KOPT-K1 (cell line): ENCODE data around the gene TAF6.

ENCODE experiments used
- H3K27ac ChIP-seq: fragments of 200-600 bp; sonication (generic); 2 replicates; pipeline ENCODE4 v1.5.1; 2016; ENCODE audit warnings: antibody characterized with exemption, mild to moderate bottlenecking, low read depth, low read length; ENCODE audit not compliant: poor library complexity, severe bottlenecking
- H3K36me3 ChIP-seq: fragments of 200-600 bp; sonication (generic); 2 replicates; pipeline ENCODE4 v1.5.1; 2017; ENCODE audit warnings: antibody characterized with exemption, mild to moderate bottlenecking, low read length, moderate library complexity; ENCODE audit not compliant: insufficient read depth
- H3K9me3 ChIP-seq: fragments of 200-600 bp; sonication (generic); 2 replicates; pipeline ENCODE4 v1.5.1; 2017; ENCODE audit warnings: antibody characterized with exemption, low read length, mild to moderate bottlenecking; ENCODE audit not compliant: insufficient read depth, poor library complexity, severe bottlenecking

TAF6 gene

DNA sequence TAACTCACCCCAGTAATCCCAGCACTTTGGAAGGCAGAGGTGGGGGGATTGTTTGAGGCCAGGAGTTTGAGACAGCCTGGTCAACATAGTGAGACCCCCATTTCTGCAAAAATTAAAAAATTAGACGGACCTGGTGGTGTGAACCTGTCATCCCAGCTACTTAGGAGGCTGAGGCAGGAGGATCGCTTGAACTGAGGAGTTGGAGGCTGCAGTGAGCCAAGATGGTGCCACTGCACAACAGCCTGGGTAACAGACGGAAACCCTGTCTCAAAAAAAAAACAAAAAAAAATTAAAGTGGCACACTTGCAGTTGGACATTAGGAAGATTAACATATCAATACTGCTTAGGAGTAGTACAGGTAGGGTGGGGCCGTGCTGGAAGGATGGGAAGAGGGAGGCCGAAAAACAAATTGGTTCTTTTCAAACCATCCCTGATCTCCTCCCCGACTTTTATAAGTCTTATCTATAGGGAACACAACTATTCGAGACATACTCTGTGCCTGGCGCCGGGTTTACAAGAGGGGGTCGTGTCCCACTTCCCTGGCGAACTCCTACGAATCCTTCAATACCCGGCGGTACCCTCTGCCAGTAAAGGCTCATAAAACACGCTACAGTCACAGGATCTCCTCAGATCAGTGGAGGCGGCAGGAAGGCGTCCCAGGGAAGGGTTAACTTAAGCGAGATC lies 628 bp downstream of the TAF6 start:
- Histone ChIP-seq H3K9me3 (no peaks in the 10 kb centered on the region), H3K27ac (peak overlapping the region; percentile 66), H3K36me3 (peaks cover 25% of the 10 kb centered on the region)

DNA sequence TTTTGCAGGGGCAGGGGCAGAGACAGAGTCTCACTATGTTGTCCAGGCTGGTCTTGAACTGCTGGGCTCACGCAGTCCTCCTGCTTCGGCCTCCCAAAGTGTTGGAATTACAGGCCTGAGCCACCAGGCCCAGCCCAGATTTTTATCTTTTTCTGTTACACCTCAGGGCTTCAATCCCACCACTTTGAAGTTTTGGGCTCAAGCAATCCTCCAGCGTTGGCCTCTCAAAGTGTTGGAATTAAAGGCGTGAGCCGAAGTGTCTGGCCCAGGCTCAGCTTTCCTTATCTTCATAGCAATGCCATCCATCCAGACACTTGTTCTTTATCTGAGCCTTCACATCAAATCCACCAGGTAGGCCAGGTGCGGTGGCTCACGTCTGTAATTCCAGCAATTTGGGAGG lies 4.1 kb downstream of the TAF6 start:
- Histone ChIP-seq H3K36me3 (peaks cover 60% of the 10 kb centered on the region), H3K9me3 (no peaks in the 10 kb centered on the region), H3K27ac (no peak overlapping the region)

DNA sequence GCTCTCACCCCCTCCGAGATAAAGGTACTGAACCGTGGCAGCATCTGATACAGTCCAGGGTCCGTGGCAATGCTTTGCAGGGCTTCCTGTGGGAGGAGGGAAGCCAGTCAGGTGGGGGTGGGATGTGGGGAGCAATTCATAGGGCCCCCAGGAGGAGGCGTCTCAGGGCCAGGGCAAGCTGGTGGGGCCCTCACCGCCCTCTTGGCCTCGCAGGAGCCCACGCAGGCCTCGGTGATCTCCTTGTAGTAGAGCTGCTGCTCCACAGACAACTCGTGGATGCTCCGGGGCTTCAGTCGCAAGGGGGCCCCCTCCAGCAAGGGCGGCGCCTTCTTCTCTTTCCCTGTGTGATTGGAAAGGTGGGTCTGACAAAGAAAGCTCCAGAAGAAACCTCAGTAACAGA lies 7.2 kb downstream of the TAF6 start:
- Histone ChIP-seq H3K27ac (no peak overlapping the region), H3K36me3 (peaks cover 90% of the 10 kb centered on the region), H3K9me3 (no peaks in the 10 kb centered on the region)

DNA sequence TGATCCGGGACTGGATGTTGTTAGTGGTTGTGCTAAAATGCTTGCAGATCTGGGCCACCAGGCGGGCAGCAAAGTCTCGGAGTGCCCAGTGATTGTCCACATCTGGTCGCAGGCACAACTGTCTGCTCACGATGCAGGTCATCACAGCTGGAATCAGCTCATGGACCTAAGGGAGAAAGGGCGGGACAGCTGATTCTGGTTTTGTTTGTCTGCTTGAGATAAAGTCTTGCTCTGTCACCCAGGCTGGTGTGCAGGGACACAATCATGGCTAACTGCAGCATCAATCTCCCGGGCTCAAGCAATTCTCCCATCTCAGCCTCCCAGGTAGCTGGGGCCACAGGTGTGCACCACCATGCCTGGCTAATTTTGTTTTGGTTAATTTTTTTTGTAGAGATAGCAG lies 8.0 kb downstream of the TAF6 start:
- no peak overlapping the region for H3K27ac ChIP-seq
- peaks cover 97% of the 10 kb centered on the region for H3K36me3 ChIP-seq
- no peaks in the 10 kb centered on the region for H3K9me3 ChIP-seq

DNA sequence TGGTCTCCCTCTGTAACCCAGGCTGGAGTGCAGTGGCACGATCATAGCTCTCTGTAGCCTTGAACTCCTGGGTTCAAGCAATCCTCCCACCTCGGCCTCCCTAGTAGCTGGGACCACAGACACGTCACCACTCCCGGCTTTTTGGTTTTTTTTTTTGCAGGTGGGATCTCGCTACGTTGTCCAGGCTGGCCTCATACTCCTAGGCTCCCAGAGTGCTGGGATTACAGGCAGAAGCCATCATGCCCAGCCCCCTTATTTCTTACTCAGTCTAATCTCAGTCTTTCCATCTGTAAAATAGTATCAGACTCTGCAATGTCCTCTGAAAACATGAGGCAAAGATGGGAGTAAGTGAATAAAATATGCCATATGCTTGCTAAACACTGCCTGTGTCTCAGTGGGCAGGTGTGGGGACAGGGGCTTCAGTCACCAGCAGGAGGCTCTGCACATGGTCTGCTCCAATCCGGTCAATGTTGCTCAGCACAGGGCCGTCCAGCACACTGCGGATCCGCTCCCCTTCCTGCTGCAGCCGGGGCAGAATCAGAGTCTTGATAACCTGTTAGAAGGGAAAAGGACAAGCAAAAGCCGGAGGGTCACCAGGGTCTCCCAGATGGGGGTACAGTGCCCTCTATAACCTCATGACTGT lies 9.5 kb downstream of the TAF6 start:
- Histone ChIP-seq H3K9me3 (no peaks in the 10 kb centered on the region), H3K27ac (no peak overlapping the region), H3K36me3 (peaks cover 99% of the 10 kb centered on the region)

DNA sequence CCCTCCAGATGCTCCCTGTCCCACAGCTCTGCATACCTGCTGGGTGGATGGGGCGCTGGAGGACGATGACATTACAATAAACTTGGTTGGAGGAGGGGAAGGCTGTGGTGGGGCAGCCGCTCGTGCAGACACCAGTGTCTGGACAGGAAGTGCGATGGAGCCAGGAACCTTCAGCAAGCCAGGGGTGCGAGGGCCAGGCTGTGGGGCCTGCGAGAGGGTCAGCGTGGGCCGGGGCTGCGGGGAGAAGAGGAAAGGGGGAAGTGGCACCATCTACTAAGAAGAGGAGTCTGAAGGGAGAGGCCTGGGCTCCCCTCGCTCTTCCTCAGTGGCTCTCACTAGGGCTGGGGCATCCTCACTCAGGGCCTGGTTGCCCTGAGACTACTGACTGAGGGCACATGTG lies 11.3 kb downstream of the TAF6 start:
- Histone ChIP-seq H3K36me3 (peaks cover 96% of the 10 kb centered on the region), H3K27ac (no peak overlapping the region), H3K9me3 (no peaks in the 10 kb centered on the region)

DNA sequence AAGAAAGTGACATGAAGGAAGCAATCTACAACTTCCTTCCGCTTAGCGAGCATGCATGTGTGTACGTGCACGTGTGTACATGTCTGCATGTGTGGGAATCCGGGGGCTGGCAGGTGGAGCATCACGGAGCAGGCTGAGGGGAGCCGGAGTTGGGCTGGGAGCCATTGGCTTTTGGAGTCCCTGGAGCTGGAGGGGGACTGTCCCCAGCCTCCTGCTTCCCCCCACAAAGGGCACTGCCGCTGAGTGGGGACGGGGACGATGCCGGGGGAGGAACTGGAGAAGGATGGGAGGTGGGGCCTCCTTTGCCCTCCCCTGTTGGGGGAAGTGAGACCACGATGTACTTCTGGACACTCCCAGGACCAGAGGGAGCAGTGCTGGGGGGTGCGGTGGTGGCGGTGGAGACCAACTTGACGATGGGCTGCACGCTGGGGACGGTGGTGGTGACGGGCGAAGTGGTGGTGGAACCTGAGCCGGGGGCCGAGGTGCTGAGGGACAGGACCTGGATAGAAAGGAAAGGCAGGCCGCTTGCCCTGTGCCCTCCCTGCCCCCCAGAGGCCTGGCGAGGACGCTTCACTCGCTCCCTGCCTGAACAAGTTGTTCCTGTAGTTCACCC lies 11.9 kb downstream of the TAF6 start:
- Histone ChIP-seq H3K9me3 (no peaks in the 10 kb centered on the region), H3K27ac (no peak overlapping the region), H3K36me3 (peaks cover 89% of the 10 kb centered on the region)

DNA sequence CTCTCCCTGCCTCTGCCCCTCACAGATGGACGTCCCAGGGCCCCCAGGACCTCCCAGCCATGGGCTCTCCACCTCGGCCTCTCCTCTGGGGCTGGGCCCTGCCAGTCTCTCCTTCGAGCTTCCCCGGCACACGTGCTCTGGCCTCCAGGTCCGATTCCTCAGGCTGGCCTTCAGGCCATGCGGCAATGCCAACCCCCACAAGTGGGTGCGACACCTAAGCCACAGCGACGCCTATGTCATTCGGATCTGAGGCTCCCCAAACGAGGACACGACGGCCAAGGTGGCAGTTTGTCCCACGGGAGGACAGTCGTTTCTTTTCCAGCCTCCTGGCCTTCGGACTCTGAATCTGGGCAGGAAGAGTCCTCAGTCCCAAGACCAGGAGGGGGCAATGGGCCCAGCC lies 12.5 kb downstream of the TAF6 start:
- H3K27ac ChIP-seq, result no peak overlapping the region
- no peaks in the 10 kb centered on the region for H3K9me3 ChIP-seq
- H3K36me3 ChIP-seq, result peaks cover 83% of the 10 kb centered on the region

DNA sequence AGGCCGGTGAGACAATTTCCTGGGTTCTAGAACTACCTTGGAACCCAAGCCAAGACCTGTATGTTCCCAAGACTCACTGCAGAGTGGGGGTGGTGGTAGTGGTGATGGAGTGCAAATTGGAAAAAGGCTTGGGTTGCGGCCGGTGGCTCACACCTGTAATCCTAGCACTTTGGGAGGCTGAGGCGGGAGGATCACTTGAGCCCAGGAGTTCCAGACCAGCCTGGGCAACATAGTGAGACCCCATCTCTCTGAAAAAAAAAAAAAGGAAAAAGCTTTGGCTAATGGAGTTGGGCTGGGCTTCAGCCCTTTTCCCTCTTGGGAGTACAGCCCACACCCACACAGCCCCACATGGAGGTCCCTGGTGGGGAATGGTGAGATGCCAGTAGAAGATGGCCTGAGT lies 13.6 kb downstream of the TAF6 start:
- H3K9me3 ChIP-seq, result no peaks in the 10 kb centered on the region
- H3K27ac ChIP-seq, result no peak overlapping the region
- peaks cover 72% of the 10 kb centered on the region for H3K36me3 ChIP-seq

DNA sequence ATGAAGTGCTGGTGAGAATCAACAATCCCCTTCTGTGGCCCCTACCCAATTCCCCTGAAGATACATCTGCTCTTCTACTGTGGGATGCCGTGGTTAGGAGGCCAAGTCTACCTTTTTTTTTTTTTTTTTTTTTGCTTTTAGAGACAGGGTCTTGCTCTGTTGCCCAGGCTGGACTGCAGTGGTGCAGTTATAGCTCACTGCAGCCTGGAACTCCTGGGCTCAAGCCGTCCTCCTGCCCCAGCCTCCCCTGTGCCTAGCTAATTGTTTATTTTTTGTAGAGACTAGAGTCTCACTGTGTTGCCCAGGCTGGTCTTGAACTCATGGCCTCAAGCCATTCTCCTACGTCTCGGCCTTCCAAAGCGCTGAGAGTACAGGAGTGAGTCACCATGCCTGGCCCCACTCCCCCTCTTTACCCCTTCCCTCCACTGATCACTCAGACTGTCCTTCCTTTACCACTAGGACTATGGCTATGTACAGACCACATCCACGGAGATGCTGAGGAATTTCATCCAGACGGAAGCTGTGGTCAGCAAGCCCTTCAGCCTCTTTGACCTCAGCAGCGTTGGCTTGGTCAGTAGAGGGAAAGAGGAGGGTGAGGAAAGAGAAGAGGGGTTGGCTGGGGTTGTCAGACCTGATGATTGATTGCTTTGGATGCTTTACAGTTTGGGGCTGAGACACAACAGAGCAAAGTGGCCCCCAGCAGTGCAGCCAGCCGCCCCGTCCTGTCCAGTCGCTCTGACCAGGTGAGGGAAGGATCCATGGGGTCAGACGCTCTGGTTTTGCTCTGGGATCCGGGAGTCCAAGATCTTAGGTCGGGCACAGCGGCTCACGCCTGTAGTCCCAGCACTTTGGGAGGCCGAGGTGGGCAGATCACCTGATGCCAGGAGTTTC lies 16.0 kb downstream of the TAF6 start:
- Histone ChIP-seq H3K27ac (peak overlapping the region; percentile 100), H3K9me3 (no peaks in the 10 kb centered on the region), H3K36me3 (peaks cover 69% of the 10 kb centered on the region)

DNA sequence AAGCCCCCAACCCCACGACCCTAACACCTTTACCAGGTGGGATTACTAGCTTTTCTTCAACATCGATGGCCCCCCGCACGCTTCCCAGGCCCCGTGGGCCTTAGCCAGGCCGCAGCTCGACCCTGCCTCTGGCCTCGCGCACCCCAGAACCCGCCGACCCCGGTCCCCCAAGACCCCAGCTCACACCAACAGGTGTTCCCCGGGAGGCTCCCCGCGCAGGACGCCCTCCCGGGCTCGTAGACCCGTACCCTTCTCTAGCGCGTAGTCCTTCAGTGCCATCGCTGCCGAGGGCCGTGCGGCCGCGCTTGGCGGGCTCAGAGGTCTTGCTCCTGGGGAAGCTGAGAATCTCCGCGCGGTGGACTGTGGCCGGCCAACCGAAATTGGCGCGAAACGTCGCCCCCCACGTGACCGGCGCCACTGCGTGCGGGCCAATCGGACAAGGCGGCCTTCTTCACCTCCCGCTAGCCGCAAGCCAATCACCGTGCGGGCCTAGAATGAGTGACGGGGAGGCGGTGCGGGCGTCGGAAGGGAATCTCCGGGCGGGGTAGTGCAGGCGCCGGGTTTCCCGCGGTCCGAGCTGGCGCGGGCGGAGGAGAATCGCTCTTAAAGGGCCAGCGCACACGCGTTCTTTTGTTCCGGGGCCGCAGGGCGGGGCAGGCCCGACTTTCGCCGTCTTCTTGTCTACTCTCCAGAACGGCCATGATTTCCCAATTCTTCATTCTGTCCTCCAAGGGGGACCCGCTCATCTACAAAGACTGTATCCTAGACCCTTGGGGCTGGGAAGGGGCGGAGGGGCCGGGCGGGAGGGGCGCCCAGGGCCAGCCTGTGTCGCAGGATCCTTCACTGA lies 17.9 kb downstream of the TAF6 start, which contains the start of the genes AP4M1 and MCM7:
AP4M1 (plus strand) TSS at position 628 of the 847 bp plus-strand sequence; CDS start at position 700, 72 bp downstream.
MCM7 (minus strand) TSS at position 382 of the 847 bp plus-strand sequence; CDS start at position 279, 103 bp downstream.
- peak within 1 kb of the TSS; percentile 100 for H3K27ac ChIP-seq
- peaks cover 69% of the 10 kb centered on the region for H3K36me3 ChIP-seq
- no peaks in the 10 kb centered on the region for H3K9me3 ChIP-seq

DNA sequence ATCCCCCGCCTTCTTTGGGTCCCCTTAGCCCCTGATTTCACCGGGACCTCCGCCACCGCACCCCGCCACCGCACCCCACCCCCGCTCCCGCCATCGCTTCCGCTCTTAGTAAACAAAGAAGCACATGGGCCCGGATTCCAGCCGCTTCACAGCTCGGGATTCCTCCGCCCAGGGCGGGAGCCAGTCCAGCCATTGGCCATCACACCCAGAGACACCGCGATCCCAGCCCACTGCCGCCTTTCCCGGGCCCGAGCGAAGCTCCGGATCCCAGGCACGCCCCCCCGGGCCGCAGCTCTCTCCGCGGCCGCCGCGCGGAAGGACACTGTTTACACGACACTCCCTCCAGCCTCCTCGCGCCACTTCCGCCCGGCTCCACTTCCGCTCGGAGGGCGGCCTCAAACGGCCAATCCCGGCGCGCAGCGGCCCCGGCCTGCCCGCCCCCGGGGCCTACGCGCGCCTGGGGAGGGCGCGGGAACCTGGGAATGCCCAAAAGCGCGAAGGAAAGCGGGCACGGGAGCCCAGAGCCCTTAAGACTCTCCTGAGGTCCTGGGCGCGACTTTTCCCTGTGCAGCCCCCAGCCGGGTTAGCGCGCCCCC lies 18.6 kb downstream of the TAF6 start:
- H3K36me3 ChIP-seq, result peaks cover 69% of the 10 kb centered on the region
- peak overlapping the region; percentile 100 for H3K27ac ChIP-seq
- no peaks in the 10 kb centered on the region for H3K9me3 ChIP-seq

DNA sequence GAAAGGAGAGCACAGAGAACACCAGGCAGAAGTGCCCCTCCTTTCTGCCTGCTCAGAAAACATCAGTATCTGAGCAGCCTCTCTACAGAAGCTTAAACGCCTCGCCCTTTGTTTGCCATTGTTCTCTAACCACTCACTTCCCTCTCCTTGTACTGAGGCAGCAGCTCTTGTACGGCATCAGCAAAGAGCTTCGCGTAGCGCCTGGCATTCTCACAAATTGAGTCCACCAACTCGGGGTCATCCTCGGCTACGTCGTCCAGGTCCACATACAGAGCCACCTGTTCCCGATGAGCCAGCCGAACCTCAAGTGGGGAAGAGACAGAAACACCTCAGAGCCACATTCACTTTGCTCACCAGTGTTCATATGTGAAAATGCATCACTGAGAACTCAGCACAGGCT lies 19.7 kb downstream of the TAF6 start:
- no peaks in the 10 kb centered on the region for H3K9me3 ChIP-seq
- H3K27ac ChIP-seq, result peak overlapping the region; percentile 100
- H3K36me3 ChIP-seq, result peaks cover 71% of the 10 kb centered on the region

DNA sequence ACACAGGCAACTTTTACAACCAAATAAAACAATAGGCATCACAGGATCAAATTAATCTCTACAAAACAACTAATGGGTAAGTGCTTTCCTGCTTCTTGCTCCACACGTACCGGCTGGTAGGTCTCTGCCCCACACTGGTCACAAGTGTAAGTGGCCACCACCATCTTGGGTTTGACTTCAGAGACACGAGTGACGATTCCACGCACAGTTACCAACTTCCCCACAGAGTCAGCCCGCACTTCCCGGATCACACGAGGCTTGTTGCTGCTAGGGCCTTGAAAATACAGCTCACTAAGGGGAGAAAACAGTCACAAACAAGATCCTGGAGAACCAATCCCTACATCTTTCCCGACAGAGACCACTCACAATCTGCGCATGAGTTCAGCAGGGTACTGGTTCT lies 20.2 kb downstream of the TAF6 start:
- Histone ChIP-seq H3K27ac (no peak overlapping the region), H3K36me3 (peaks cover 72% of the 10 kb centered on the region), H3K9me3 (no peaks in the 10 kb centered on the region)
